G401.6 (cell line): ENCODE measurements around the gene PRM2.

Experiments used
- FAIRE-seq: peaks from 2 replicates; lab custom pipeline; 2012; peaks lifted over from hg19 to GRCh38; lab: Jason Lieb, UNC

The PRM2 gene

DNA sequence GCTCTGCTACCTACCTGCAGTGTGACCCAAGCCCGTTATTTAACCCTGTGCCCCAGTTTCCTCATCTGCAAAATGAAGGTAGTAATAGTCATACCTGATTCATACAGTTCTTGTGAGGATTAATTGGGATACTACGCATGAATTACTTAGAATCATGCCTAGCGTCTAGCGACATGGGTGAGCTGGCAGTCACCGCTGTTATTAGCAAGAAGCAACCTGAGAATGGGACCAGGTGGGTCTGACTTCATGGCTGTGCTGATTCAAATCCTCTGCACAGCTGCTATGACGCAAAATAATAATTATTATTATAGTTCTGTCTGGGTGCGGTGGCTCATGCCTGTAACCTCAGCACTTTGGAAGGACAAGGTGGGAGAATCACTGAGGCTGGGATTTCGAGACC lies 28.1 kb downstream of the PRM2 start:
- no peak for FAIRE-seq

GRCh38 chr16:11245988-11246387 lies 30.3 kb downstream of the PRM2 start:
- no peak for FAIRE-seq

- FAIRE-seq = no peak
Measured at GRCh38 chr16:11245222-11245737, 31.0 kb downstream of the PRM2 start.

DNA sequence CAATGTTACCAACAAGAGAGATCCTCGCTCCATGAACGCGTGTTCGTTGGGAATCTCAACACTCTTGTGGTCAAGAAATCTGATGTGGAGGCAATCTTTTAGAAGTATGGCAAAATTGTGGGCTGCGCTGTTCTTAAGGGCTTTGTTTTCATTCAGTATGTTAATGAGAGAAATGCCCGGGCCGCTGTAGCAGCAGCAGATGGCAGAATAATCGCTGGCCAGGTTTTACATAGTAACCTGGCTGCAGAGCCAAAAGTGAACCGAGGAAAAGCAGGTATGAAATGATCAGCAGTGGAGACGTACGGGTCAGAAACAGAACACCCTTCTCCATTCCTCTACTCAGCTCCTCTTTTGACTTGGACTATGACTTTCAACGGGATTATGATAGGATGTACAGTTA lies 33.6 kb downstream of the PRM2 start:
- no peak for FAIRE-seq

DNA sequence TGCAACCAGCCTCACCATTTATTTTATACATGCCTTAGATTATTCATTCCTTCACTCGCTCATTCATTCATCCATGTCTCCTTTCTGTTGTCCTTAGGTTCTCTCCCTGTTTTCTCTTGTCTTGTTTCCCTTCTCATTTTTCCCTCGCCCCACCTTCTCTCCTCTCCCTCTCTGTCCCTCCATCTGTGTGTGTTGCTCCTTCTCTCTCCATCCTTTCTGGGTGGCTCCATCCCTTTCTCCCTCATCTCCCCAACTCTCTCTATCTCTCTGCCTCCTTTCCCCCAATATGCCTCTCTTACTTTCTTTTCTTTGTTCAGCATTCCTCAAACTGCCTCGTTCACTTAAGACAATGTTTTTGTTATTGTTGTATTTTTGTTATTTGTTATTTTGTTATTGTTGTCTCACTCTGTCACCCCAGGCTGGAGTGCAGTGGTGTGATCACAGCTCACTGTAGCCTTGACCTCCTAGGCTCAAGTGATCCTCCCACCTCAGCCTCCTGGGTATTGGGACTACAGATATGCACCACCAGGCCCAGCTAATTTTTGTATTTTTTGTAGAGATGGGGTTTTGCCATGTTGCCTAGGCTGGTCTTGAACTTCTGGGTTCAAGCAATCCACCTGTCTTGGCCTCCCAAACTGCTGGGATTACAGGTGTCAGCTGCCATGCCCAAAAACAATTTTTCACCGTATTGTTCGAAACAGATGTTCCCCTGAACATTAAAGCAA lies 34.6 kb downstream of the PRM2 start:
- FAIRE-seq = no peak

GRCh38 chr16:11240636-11241473 lies 35.4 kb downstream of the PRM2 start:
- FAIRE-seq = no peak

DNA sequence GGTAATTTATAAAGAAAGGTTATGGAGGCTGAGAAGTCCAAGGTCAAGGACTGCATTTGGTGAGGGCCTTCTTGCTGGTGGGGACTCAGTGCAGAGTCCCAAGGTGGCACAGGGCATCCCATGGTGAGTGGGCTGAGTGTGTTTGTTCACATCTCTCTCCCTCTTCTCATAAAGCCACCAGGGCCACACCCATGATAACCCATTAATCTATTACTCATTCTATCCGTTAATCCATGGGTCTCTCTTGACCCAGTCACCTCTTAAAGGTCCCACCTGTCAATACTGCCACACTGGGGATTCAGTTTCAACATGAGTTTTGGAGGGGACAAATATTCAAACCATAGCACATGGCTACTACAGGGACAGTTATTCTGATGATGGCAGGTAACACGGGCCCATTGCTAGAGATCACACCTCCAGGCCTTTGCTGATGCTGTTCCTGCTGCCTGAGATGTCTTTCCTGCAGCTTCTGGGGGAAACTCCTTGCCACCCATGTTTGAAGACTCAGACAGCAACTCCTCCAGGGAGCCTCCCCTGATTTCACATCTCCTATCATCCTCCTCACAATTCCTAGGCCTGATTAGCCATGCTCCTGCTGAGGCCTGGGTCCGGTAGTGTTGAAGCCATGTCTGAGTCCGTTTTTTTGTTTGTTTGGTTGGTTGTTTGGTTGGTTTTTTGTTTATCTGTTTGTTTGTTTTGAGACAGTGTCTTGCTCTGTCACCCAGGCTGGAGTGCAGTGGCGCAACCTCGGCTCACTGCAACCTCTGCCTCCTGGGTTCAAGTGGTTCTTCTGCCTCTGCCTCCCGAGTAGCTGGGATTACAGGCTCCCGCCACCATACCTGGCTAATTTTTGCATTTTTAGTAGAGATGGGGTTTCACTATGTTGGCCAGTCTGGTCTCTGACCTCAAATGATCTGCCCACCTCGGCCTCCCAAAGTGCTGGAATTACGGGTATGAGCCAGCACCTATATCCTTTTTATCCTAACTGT lies 36.3 kb downstream of the PRM2 start:
- no peak for FAIRE-seq

DNA sequence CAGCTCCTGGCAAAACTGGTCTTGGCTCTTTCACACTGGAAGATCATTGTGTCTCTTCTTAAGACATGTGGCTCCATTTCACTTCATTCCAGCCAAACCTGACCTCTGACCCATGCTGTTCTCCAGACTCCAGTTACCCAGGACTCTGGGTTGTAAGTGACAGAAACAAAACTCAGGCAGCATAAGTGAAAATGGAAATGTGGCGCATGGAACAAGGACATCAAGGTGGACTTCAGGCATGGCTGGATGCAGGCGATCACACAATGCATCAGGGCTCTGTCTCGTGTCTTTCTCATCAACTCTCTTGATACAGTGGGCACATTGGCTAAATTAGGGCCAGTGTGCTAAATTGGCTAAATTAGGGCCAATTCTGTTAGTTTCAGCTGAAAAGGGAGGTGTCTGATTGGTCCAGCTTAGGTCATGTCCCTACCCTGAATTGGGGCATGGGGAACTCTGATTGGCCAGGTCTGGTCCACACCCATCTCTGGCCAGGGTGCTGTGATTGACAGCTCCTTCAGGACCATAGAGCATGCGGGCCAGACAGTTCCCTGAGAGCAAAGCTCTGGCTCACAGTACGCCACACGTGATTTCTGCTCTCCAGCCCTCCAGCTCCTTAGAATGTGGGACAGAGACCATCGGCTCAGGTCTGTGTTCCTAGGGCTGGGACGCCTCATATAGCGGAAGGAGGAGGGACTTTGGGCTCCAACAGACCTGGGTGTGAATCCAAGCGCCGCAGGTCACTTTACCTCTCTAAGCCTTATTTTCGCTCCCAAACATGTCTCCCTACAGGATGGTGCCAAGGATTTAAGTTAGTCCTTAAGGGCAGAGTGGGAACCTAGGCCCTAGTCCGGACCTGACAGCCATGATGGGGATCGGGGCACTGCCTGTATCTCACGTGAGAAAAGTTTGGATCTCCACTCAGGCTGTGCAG lies 37.7 kb downstream of the PRM2 start:
- FAIRE-seq = no peak

- no peak for FAIRE-seq
Measured at GRCh38 chr16:11236461-11237254, 39.6 kb downstream of the PRM2 start.

DNA sequence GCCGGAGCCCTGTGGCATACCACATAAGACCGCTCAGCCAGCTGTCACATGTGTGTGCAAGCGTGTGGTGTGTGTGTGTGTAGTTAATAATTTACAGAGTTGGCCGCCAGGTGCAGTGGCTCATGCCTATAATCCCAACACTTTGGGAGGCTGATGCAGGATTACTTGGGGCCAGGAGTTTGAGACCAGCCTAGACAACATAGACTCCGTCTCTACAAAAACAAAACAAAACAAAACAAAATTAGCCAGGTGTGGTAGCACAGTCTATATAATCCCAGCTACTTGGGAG lies 40.6 kb downstream of the PRM2 start:
- no peak for FAIRE-seq

GRCh38 chr16:11234884-11235702 lies 41.2 kb downstream of the PRM2 start:
- no peak for FAIRE-seq

GRCh38 chr16:11233727-11234376 lies 42.4 kb downstream of the PRM2 start:
- FAIRE-seq = no peak

GRCh38 chr16:11232852-11233726 lies 43.2 kb downstream of the PRM2 start:
- FAIRE-seq = no peak

GRCh38 chr16:11232302-11232851 lies 43.9 kb downstream of the PRM2 start:
- FAIRE-seq = no peak

DNA sequence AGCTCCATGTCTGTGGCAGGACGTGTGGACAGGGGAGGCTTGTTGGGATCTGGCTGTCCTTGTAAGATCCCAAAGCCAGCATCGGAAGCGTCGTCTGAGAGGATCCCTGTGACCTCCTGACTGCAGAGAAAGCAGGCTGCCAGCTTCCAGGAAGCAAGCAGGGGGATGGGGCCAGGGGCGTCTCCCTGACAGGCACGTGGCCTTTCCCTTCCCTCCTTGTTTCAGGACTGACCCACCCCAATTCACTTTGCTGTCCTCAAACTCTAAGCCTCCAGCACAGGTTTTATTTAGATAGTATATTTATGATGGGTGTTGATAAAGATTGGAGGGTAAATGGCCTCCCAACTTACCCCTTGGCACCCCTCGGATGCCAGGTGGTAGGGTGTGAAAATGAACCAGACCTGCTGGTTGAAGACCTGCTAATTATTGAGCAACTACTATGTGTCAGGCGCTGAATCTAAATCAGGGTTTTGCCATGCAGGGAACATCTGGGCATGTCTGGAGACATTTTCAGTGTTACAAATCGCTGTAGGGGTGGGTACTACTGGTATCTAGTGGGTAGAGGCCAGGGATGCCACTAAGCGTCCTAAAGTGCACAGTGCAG lies 44.8 kb downstream of the PRM2 start:
- FAIRE-seq = no peak

DNA sequence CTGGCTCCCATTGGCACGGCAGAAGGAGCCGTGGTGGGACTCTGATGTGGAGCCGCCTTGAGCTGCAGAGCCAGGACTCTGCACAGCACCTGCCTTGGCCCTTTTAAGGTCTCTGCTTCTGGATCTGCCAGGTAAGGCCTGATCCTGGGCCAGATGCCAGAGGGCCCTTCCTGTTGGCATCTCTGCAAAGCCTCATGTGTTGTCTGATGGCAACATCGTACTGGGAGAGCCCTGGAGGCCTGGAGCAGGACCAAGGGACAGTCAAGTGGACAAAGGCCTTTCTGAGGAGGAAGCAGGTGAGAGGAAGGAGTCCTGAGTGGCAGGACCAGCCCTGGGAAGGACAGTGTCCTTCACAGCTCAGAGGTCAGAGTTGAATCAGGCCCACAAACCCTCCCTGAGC lies 46.4 kb downstream of the PRM2 start:
- FAIRE-seq = no peak

- FAIRE-seq = no peak
Measured at GRCh38 chr16:11229432-11229831, 46.8 kb downstream of the PRM2 start.
